CD4-positive, alpha-beta T cell treated with Interleukin-4 for 1 hour (primary cell): Measurements from ENCODE around the gene EXT2.

Experiments
- DNase-seq, 2 donors: peaks; one replicate each; pipeline ENCODE4 v3.0.0-alpha.2; 2020 to 2022

EXT2 gene

GRCh38 chr11:44207292-44207691 lies 111.8 kb downstream of the EXT2 start:
- no peak for DNase-seq

- no peak for DNase-seq
Measured at GRCh38 chr11:44208976-44209603, 113.6 kb downstream of the EXT2 start.

GRCh38 chr11:44212128-44212527 lies 116.7 kb downstream of the EXT2 start:
- no peak for DNase-seq

GRCh38 chr11:44213148-44213547 lies 117.7 kb downstream of the EXT2 start:
- no peak for DNase-seq

GRCh38 chr11:44217432-44217831 lies 122.0 kb downstream of the EXT2 start:
- DNase-seq = no peak

GRCh38 chr11:44219830-44220796 lies 124.6 kb downstream of the EXT2 start:
- DNase-seq = no peak

GRCh38 chr11:44221456-44221855 lies 126.0 kb downstream of the EXT2 start:
- no peak for DNase-seq

- no peak for DNase-seq
Measured at GRCh38 chr11:44221992-44222391, 126.5 kb downstream of the EXT2 start.

- DNase-seq = no peak
Measured at GRCh38 chr11:44223238-44223637, 127.8 kb downstream of the EXT2 start.

- no peak for DNase-seq
Measured at GRCh38 chr11:44224867-44225501, 129.5 kb downstream of the EXT2 start.

- no peak for DNase-seq
Measured at GRCh38 chr11:44226490-44226889, 131.0 kb downstream of the EXT2 start.

GRCh38 chr11:44226945-44227344 lies 131.5 kb downstream of the EXT2 start:
- DNase-seq = no peak

GRCh38 chr11:44228379-44228778 lies 132.9 kb downstream of the EXT2 start:
- no peak for DNase-seq

- DNase-seq = no peak
Measured at GRCh38 chr11:44229098-44229497, 133.6 kb downstream of the EXT2 start.

- DNase-seq = no peak
Measured at GRCh38 chr11:44229624-44230023, 134.1 kb downstream of the EXT2 start.

GRCh38 chr11:44235765-44236201 lies 140.3 kb downstream of the EXT2 start:
- DNase-seq = no peak

GRCh38 chr11:44236296-44236695 lies 140.8 kb downstream of the EXT2 start:
- DNase-seq = no peak

- no peak for DNase-seq
Measured at GRCh38 chr11:44237156-44237555, 141.7 kb downstream of the EXT2 start.

GRCh38 chr11:44241851-44242250 lies 146.4 kb downstream of the EXT2 start:
- DNase-seq = no peak

- no peak for DNase-seq
Measured at GRCh38 chr11:44243086-44243485, 147.6 kb downstream of the EXT2 start.

- DNase-seq = no peak
Measured at GRCh38 chr11:44243595-44244343, 148.3 kb downstream of the EXT2 start.

GRCh38 chr11:44244639-44245310 lies 149.3 kb downstream of the EXT2 start:
- no peak for DNase-seq
